SK-N-SH (cell line): ENCODE data around the gene MON2. TPM values are rescaled to one million over a fixed set of nuclear protein-coding genes. Genes with fewer than 3 reads are reported as not detected.

ENCODE experiments used
- CTCF ChIA-PET: fragments of 300-600, 350-600 bp; formaldehyde crosslinking; extraction: SDS; loops from one replicate; lab custom pipeline; 2021; lab: Yijun Ruan, JAX
- POLR2A ChIA-PET: fragments of 350-600 bp; sonication (Branson Sonifier 250); formaldehyde crosslinking; extraction: SDS; loops from one replicate; lab custom pipeline; 2020; ENCODE audit warnings: antibody characterized with exemption, inconsistent platforms; lab: Yijun Ruan, JAX
- DNase-seq: peaks from one replicate; pipeline ENCODE4 v3.0.0; 2012
- H2AFZ ChIP-seq: fragments of 200-600 bp; sonication (generic); 2 replicates; pipeline ENCODE4 v1.8.1; 2016; ENCODE audit warnings: antibody characterized with exemption, mild to moderate bottlenecking, low read depth
- H3F3A ChIP-seq: fragments of 200-600 bp; sonication (generic); replicated peaks from 2 replicates; pipeline ENCODE3; 2016; ENCODE audit warnings: antibody characterized with exemption, mild to moderate bottlenecking; ENCODE audit not compliant: insufficient read depth
- H3K27ac ChIP-seq, 2 experiments: fragments of 200-500 bp in 1 of 2; fragments of 200-600 bp in 1 of 2; sonication (Bioruptor generic) in 1 of 2; sonication (generic), shearing (Covaris generic) in 1 of 2; 2 replicates each; pipeline versions ENCODE4 v1.5.1 to v1.6.1; 2014 to 2016; ENCODE audit warnings: low read depth in 2 of 2, inconsistent platforms in 1 of 2, low read length in 1 of 2, mild to moderate bottlenecking in 1 of 2, mixed read lengths in 1 of 2
- H3K27me3 ChIP-seq: fragments of 200-600 bp; sonication (generic), shearing (Covaris generic); 2 replicates; pipeline ENCODE4 v1.6.1; 2016; ENCODE audit warnings: mixed run types; ENCODE audit not compliant: insufficient read depth
- H3K36me3 ChIP-seq, 2 experiments: fragments of 200-500 bp in 1 of 2; fragments of 200-600 bp in 1 of 2; sonication (Bioruptor generic) in 1 of 2; sonication (generic) in 1 of 2; replicated peaks in 1 of 2; 2 replicates each; pipeline versions ENCODE3 to v1.5.1; 2014 to 2016; ENCODE audit warnings: low read length in 1 of 2, mild to moderate bottlenecking in 1 of 2; ENCODE audit not compliant: insufficient read depth in 2 of 2, control insufficient read depth in 1 of 2
- H3K4me1 ChIP-seq, 2 experiments: fragments of 200-500 bp in 1 of 2; fragments of 200-600 bp in 1 of 2; sonication (Bioruptor generic) in 1 of 2; sonication (generic), shearing (Covaris generic) in 1 of 2; 2 replicates each; pipeline versions ENCODE4 v1.5.1 to v1.6.1; 2014 to 2016; ENCODE audit warnings: low read depth in 1 of 2, low read length in 1 of 2, mixed run types in 1 of 2; ENCODE audit not compliant: insufficient read depth in 2 of 2, control insufficient read depth in 1 of 2
- H3K4me2 ChIP-seq: fragments of 200-600 bp; sonication (generic), shearing (Covaris generic); 2 replicates; pipeline ENCODE4 v1.6.1; 2017; ENCODE audit warnings: mixed run types
- H3K4me3 ChIP-seq, 2 experiments: fragments of 200-500 bp in 1 of 2; fragments of 200-600 bp in 1 of 2; sonication (Bioruptor generic) in 1 of 2; sonication (generic), shearing (Covaris generic) in 1 of 2; 2 replicates each; pipeline versions ENCODE4 v1.5.1 to v1.8.1; 2014 to 2016; ENCODE audit warnings: low read depth in 2 of 2, inconsistent platforms in 1 of 2, low read length in 1 of 2, mild to moderate bottlenecking in 1 of 2, mixed read lengths in 1 of 2, moderate library complexity in 1 of 2
- H3K79me2 ChIP-seq: fragments of 200-600 bp; sonication (generic); 2 replicates; pipeline ENCODE4 v1.8.1; 2017; ENCODE audit warnings: mild to moderate bottlenecking; ENCODE audit not compliant: insufficient read depth
- H3K9ac ChIP-seq: fragments of 200-600 bp; sonication (generic); 2 replicates; pipeline ENCODE4 v1.6.1; 2017; ENCODE audit warnings: mixed run types
- H3K9me2 ChIP-seq: fragments of 200-600 bp; sonication (generic); 2 replicates; pipeline ENCODE4 v1.6.1; 2017; ENCODE audit warnings: mixed run types
- H3K9me3 ChIP-seq: fragments of 200-600 bp; sonication (generic); 2 replicates; pipeline ENCODE4 v1.6.1; 2017; ENCODE audit warnings: mixed run types, mild to moderate bottlenecking, moderate library complexity
- H4K20me1 ChIP-seq: fragments of 200-600 bp; sonication (generic); 2 replicates; pipeline ENCODE4 v1.6.1; 2017; ENCODE audit warnings: mild to moderate bottlenecking, mixed run types; ENCODE audit not compliant: insufficient read depth
- ELF1 ChIP-seq: IDR thresholded peaks from 2 replicates; pipeline ENCODE4 v1.4.0; 2012
- EP300 ChIP-seq, 2 experiments: IDR thresholded peaks; 2 replicates each; pipeline versions ENCODE4 v1.4.0 to v1.6.1; 2012; ENCODE audit warnings: borderline replicate concordance in 1 of 2, low read depth in 1 of 2, low read length in 1 of 2
- EZH2phosphoT487 ChIP-seq: fragments of 200-600 bp; sonication (generic); IDR thresholded peaks from 2 replicates; pipeline ENCODE4 v1.6.1; 2017; ENCODE audit warnings: low read depth, mixed run types, mild to moderate bottlenecking, antibody characterized with exemption, moderate library complexity, borderline replicate concordance
- GABPA ChIP-seq: IDR thresholded peaks from 2 replicates; pipeline ENCODE4 v1.4.0; 2012; ENCODE audit warnings: low read depth, mild to moderate bottlenecking
- JUND ChIP-seq: IDR thresholded peaks from 2 replicates; pipeline ENCODE4 v1.4.0; 2012
- MEF2A ChIP-seq: IDR thresholded peaks from 2 replicates; pipeline ENCODE4 v1.4.0; 2012; ENCODE audit warnings: low read depth, borderline replicate concordance
- RAD21 ChIP-seq: IDR thresholded peaks from 2 replicates; pipeline ENCODE4 v1.6.1; 2012; ENCODE audit warnings: mild to moderate bottlenecking, low read length
- RCOR1 ChIP-seq: fragments of 150-350 bp; IDR thresholded peaks from 2 replicates; pipeline ENCODE4 v1.6.1; 2017; ENCODE audit warnings: antibody characterized with exemption, low read length
- RXRA ChIP-seq: IDR thresholded peaks from 2 replicates; pipeline ENCODE4 v1.4.0; 2012; ENCODE audit warnings: low read depth, mild to moderate bottlenecking, borderline replicate concordance
- TCF12 ChIP-seq: IDR thresholded peaks from 2 replicates; pipeline ENCODE4 v1.4.0; 2012
- YY1 ChIP-seq: IDR thresholded peaks from 2 replicates; pipeline ENCODE4 v1.4.0; 2012; ENCODE audit warnings: low read depth, mild to moderate bottlenecking
- WGBS: methylation state at CpG from one replicate; pipeline ENCODE4 v1.1.6; 2017; ENCODE audit warnings: low lambda C conversion rate; 5-methylcytosine and 5-hydroxymethylcytosine counted together
- polyA plus RNA-seq, 3 experiments: library from polyadenylated mRNA; depleted of rRNA; stranded (reverse); fragments of >200 nt; gene quantifications; 2 replicates each; pipeline ENCODE4 v1.2.3, GENCODE V29; 2012
- TF ChIP-seq, protein P1 (sequence below): fragments of 150-350 bp; IDR thresholded peaks from 2 replicates; pipeline ENCODE4 v1.6.1; 2017; ENCODE audit warnings: antibody characterized with exemption, low read length, low read depth, borderline replicate concordance

Gene MON2
- polyA plus RNA-seq, 1 of the 3 experiments (the other 2 are of a cell fraction) = 4.4 TPM

DNA sequence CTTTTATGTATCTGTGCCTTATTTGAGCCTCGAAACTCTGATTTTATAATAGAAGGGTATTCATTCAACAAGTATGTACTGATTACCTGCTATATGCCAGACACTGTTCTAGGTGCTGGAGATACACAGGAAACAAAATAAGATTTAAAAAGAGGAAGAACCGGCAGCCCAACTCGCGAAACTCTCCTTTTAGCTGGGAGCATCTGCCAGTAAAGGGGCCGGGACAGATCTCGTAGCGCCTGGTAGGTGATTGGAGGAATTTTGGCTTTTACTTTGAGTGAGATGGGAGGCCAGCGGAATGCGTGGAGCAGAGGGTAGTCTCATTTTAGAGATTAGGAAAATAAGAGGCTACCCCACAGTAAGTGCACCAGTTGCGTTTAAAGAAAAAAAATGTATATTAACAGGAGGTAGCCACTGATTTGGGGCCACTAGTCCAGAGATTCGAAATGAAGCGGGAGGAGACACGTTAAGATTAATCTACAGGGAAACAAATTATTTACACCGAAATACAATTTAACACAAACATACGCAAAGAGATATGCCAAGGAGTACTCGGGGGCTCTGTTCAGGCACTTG, 520 bp upstream of the MON2 start:
- WGBS = 9% methylated on average over 16 of the region's 16 CpGs
- TF ChIP-seq EP300 (IDR thresholded peaks at IDR 0.05; ENCODE audit: borderline replicate concordance in 1 of 2, low read depth in 1 of 2, low read length in 1 of 2) (no peak), RXRA (no peak), ELF1 (no peak), GABPA (no peak), MEF2A (no peak), EZH2phosphoT487 (no peak), JUND (no peak), YY1 (no peak)

DNA sequence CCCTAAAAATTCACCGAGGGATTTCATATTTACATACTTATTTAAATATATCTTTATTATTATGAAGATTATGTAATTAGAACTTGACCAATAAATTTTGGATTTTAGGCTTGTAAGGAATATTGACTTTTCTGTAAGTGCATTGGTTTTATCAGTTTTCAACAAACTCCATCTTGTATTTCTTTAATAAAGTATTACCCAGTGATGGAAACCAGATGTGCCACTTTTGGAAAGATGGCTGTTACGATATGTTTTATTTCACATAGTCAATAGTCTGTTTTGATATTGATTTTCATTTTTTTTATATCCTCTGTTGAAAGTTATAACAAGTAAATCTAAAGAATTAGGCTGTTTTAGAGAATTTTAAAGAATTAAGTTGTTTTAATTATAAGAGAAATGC, 1.8 kb downstream of the MON2 start:
- H3K4me2 ChIP-seq = peak overlapping the region; percentile 86
- H3K9me2 ChIP-seq = no peaks in the 10 kb centered on the region
- ChIA-PET CTCF (interaction anchor here (1.8 to 4.9 kb wide), 2 partner anchors 31 to 113 kb away, joined by 5 to 31 read pairs; no protein-coding TSS in a partner anchor), POLR2A (no interaction called here)
- no peaks in the 10 kb centered on the region for H3K27me3 ChIP-seq
- peaks cover 0 to 5% of the 10 kb centered on the region in 2 experiments; a peak in 2 of 4 replicates for H3K4me1 ChIP-seq
- no peak overlapping the region for H2AFZ ChIP-seq
- peak overlapping the region; percentile 94 to 96; a peak in 3 of 4 replicates for H3K4me3 ChIP-seq
- H3K9ac ChIP-seq = no peak overlapping the region; the same call in 1 of the 2 replicates
- H3K27ac ChIP-seq = no peak overlapping the region
- H3K9me3 ChIP-seq = peaks cover 4% of the 10 kb centered on the region; the same call in 1 of the 2 replicates
- 15% methylated on average over 2 of the region's 2 CpGs for WGBS
- peaks cover 2 to 7% of the 10 kb centered on the region in 2 experiments for H3K36me3 ChIP-seq
- H4K20me1 ChIP-seq = peaks cover 13% of the 10 kb centered on the region; the same call in 1 of the 2 replicates
- no peak for TF ChIP-seq EP300 (IDR thresholded peaks at IDR 0.05; ENCODE audit: borderline replicate concordance in 1 of 2, low read depth in 1 of 2, low read length in 1 of 2)
- TF ChIP-seq, protein P1, sequence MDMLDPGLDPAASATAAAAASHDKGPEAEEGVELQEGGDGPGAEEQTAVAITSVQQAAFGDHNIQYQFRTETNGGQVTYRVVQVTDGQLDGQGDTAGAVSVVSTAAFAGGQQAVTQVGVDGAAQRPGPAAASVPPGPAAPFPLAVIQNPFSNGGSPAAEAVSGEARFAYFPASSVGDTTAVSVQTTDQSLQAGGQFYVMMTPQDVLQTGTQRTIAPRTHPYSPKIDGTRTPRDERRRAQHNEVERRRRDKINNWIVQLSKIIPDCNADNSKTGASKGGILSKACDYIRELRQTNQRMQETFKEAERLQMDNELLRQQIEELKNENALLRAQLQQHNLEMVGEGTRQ = no peak
- no peak for TF ChIP-seq RCOR1
- no peak for TF ChIP-seq GABPA
- peak; percentile 68 for TF ChIP-seq TCF12
- no peak for TF ChIP-seq MEF2A
- no peak for TF ChIP-seq ELF1
- TF ChIP-seq RAD21 = no peak
- DNase-seq = no peak
- H3K79me2 ChIP-seq = peaks cover 68% of the 10 kb centered on the region
- H3F3A ChIP-seq = no peaks in the 10 kb centered on the region

More for the DNA sequence above, 520 bp upstream of the MON2 start:
- peak; percentile 70 for DNase-seq
- H3K9ac ChIP-seq = peak overlapping the region; percentile 88; the same call in 1 of the 2 replicates
- H3K4me2 ChIP-seq = peak overlapping the region; percentile 86
- peak overlapping the region; percentile 90 for H2AFZ ChIP-seq
- POLR2A ChIA-PET = no interaction called here
- peaks cover 45% of the 10 kb centered on the region for H3K79me2 ChIP-seq
- peaks cover 7% of the 10 kb centered on the region; the same call in 1 of the 2 replicates for H4K20me1 ChIP-seq
- CTCF ChIA-PET = interaction anchor here (0.9 to 4.9 kb wide), 3 partner anchors 29 to 328 kb away, joined by 3 to 31 read pairs (median 5); no protein-coding TSS in a partner anchor
- peaks cover 9% of the 10 kb centered on the region; the same call in 1 of the 2 replicates for H3K9me3 ChIP-seq
- H3F3A ChIP-seq = no peaks in the 10 kb centered on the region
- H3K36me3 ChIP-seq = peaks cover 0 to 7% of the 10 kb centered on the region in 2 experiments
- peaks cover 0 to 5% of the 10 kb centered on the region in 2 experiments; a peak in 2 of 4 replicates for H3K4me1 ChIP-seq
- H3K27me3 ChIP-seq = no peaks in the 10 kb centered on the region
- no peaks in the 10 kb centered on the region for H3K9me2 ChIP-seq
- H3K27ac ChIP-seq = peak overlapping the region; percentile 74 to 80; a peak in 3 of 4 replicates
- peak overlapping the region; percentile 94 to 96 for H3K4me3 ChIP-seq
